Gastroesophageal sphincter (tissue), 4 donors: ENCODE results near the gene MAML2. TPM values are rescaled to one million over a fixed set of nuclear protein-coding genes. Genes with fewer than 3 reads are reported as not detected.

Experiments used
- ATAC-seq: fragments of 150-250 bp; one replicate; pipeline ENCODE4 v1.9.1; 2016; ENCODE audit warnings: mild to moderate bottlenecking, moderate library complexity
- H3K27ac ChIP-seq, 4 donors: fragments of 200-600 bp; sonication (generic) in 3 of 4; 1 replicate in 3 of 4; 2 replicates in 1 of 4; pipeline ENCODE4 v1.5.1; 2016 to 2019
- H3K27me3 ChIP-seq: fragments of 200-600 bp; sonication (generic); one replicate; pipeline ENCODE4 v1.5.1; 2019
- H3K36me3 ChIP-seq, 2 donors: fragments of 200-600 bp; sonication (generic); one replicate each; pipeline ENCODE4 v1.5.1; 2019; ENCODE audit warnings: control low read depth in 1 of 2
- H3K4me1 ChIP-seq, 3 donors: fragments of 200-600 bp; sonication (generic); 1 replicate in 2 of 3; 2 replicates in 1 of 3; pipeline ENCODE4 v1.5.1; 2016 to 2019; ENCODE audit warnings: control low read depth in 2 of 3
- H3K4me3 ChIP-seq, 2 donors: fragments of 200-600 bp; sonication (generic); one replicate each; pipeline ENCODE4 v1.5.1; 2019; ENCODE audit warnings: mild to moderate bottlenecking in 1 of 2, moderate library complexity in 1 of 2
- H3K9me3 ChIP-seq, 3 donors: fragments of 200-600 bp; sonication (generic); one replicate each; pipeline ENCODE4 v1.5.1; 2017 to 2019; ENCODE audit warnings: control low read depth in 2 of 3
- EP300 ChIP-seq: sonication (generic); formaldehyde crosslinking; IDR thresholded peaks from one replicate; pipeline ENCODE4 v1.6.1; 2017; ENCODE audit warnings: antibody characterized with exemption, mild to moderate bottlenecking
- POLR2A ChIP-seq, 2 donors: fragments of 450-650 bp; IDR thresholded peaks; one replicate each; pipeline ENCODE4 v1.6.1; 2017; ENCODE audit warnings: antibody characterized with exemption in 2 of 2, mild to moderate bottlenecking in 2 of 2, moderate library complexity in 1 of 2
- POLR2AphosphoS5 ChIP-seq: sonication (generic); formaldehyde crosslinking; IDR thresholded peaks from one replicate; pipeline ENCODE4 v1.6.1; 2017; ENCODE audit warnings: antibody characterized with exemption
- WGBS, 2 donors: methylation state at CpG; one replicate each; pipeline ENCODE4 v1.1.5; 2018; ENCODE audit warnings: low coverage in 1 of 2; 5-methylcytosine and 5-hydroxymethylcytosine counted together
- total RNA-seq, 4 donors: library from RNA; depleted of rRNA; stranded (reverse); fragments of >200 nt; gene quantifications; one replicate each; pipeline ENCODE4 v1.1.0, GENCODE V29; 2016
- TF ChIP-seq, protein P1 (sequence below), 4 experiments: fragments of 200-600 bp in 2 of 4; fragments of 450-650 bp in 2 of 4; sonication (generic) in 1 of 4; IDR thresholded peaks; one replicate each; pipeline ENCODE4 v1.5.1; 2017 to 2019; ENCODE audit warnings: antibody characterized with exemption in 4 of 4, mild to moderate bottlenecking in 2 of 4, moderate library complexity in 2 of 4

The MAML2 gene
- total RNA-seq, 4 donors from 2014 or later: 15.8 to 31.8 (median 23.7) TPM

DNA sequence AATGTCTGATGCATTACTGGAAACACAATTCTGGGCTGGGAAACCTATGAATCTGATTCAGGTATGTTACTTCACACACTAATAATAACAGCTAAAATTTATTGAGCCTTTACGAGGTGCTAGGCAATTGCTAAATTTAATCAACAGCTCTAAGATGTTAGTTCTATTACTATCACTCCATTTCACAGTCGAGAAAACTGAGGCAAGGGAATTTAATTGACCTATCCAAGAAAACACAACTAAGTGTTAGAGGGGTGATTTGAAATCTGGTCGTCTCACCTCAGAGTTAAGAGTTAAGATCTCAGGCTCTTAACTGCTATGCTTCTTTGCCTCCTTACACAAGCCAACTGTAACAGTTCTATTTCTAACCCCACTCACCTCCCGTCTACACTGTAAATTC, 8.8 kb downstream of the MAML2 start:
- Histone ChIP-seq H3K27me3 (no peaks in the 10 kb centered on the region), H3K4me3 (no peak overlapping the region), H3K27ac (no peak overlapping the region), H3K9me3 (no peaks in the 10 kb centered on the region), H3K36me3 (no peaks in the 10 kb centered on the region), H3K4me1 (peaks cover 10 to 69% (median 21%) of the 10 kb centered on the region in 3 donors)
- WGBS, 2 donors: 88 to 100% methylated on average over 3 to 4 of the region's 4 CpGs
- no peak for ATAC-seq
- TF ChIP-seq, protein P1, sequence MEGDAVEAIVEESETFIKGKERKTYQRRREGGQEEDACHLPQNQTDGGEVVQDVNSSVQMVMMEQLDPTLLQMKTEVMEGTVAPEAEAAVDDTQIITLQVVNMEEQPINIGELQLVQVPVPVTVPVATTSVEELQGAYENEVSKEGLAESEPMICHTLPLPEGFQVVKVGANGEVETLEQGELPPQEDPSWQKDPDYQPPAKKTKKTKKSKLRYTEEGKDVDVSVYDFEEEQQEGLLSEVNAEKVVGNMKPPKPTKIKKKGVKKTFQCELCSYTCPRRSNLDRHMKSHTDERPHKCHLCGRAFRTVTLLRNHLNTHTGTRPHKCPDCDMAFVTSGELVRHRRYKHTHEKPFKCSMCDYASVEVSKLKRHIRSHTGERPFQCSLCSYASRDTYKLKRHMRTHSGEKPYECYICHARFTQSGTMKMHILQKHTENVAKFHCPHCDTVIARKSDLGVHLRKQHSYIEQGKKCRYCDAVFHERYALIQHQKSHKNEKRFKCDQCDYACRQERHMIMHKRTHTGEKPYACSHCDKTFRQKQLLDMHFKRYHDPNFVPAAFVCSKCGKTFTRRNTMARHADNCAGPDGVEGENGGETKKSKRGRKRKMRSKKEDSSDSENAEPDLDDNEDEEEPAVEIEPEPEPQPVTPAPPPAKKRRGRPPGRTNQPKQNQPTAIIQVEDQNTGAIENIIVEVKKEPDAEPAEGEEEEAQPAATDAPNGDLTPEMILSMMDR (IDR thresholded peaks at IDR 0.05): no peak
- TF ChIP-seq POLR2AphosphoS5 (no peak), EP300 (no peak), POLR2A (IDR thresholded peaks at IDR 0.05) (no peak)

DNA sequence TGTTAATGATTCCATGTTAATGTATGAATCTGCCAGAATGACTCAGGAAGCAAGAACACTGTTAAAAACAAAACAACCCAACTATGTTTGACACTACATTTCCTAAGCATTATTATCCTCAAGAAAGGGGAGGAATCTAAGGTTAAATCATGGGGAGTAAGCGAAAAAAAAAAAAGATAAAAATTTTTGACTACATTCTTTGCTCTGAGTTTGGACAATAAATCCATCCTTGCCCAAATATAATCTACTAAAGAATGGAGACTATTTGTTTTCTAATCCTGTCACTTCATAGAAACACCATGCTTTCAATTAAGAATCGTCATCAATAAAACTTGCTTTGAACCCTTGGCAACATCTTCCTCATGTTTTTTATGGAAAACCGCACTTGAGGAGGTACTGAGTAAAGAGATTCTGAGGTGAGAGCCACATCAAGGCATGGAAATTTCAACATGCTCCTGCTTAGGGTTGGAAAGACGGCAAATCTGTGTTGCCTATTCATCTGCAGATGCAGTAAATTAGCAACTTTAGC, 9.7 kb downstream of the MAML2 start:
- Histone ChIP-seq H3K4me1 (peaks cover 7 to 66% (median 19%) of the 10 kb centered on the region in 3 donors), H3K36me3 (no peaks in the 10 kb centered on the region), H3K27ac (no peak overlapping the region), H3K9me3 (no peaks in the 10 kb centered on the region), H3K4me3 (no peak overlapping the region), H3K27me3 (no peaks in the 10 kb centered on the region)
- TF ChIP-seq POLR2AphosphoS5 (no peak), EP300 (no peak), POLR2A (IDR thresholded peaks at IDR 0.05) (no peak)
- TF ChIP-seq, protein P1 (IDR thresholded peaks at IDR 0.05): no peak
- WGBS, 2 donors: 80 to 85% methylated on average over 4 of the region's 4 CpGs
- no peak for ATAC-seq

DNA sequence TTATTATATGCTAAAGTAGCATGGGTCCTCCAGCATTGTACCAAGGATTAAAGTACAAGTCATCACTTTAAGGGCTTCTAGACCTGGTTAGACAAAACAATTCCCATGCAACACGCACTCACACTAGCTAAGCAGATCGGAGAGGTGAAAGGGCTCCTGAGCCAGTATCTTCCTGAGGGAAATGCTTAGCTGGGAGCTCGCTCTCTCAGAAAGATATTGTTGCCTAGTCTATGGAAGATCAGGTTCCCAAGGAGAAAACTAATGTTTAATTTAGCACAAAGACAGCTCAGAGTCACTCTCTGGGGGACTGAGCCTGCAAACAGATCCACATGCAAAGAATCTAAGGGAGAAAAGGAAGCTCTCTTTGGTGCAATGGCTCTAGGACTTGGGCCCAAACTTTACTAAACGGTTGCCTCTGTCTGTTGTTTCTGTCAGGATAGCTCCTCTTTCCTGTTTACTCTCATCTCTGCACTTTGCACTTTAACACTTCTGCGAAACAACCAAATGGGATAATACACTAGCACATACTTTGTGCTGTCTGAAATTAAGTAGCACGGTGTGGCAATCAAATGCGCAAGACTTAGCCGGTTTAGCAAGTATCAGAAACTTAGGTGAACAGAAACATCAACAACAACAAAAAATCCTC, 10.7 kb downstream of the MAML2 start:
- no peaks in the 10 kb centered on the region for H3K36me3 ChIP-seq
- peaks cover 7 to 56% (median 12%) of the 10 kb centered on the region in 3 donors for H3K4me1 ChIP-seq
- no peaks in the 10 kb centered on the region for H3K9me3 ChIP-seq
- 70 to 76% methylated on average over 8 of the region's 8 CpGs for WGBS, 2 donors
- H3K4me3 ChIP-seq: no peak overlapping the region
- no peak overlapping the region for H3K27ac ChIP-seq
- TF ChIP-seq POLR2AphosphoS5: no peak
- TF ChIP-seq EP300: no peak
- TF ChIP-seq, protein P1 (IDR thresholded peaks at IDR 0.05): no peak
- TF ChIP-seq POLR2A (IDR thresholded peaks at IDR 0.05): no peak
- no peak for ATAC-seq
- H3K27me3 ChIP-seq: no peaks in the 10 kb centered on the region

DNA sequence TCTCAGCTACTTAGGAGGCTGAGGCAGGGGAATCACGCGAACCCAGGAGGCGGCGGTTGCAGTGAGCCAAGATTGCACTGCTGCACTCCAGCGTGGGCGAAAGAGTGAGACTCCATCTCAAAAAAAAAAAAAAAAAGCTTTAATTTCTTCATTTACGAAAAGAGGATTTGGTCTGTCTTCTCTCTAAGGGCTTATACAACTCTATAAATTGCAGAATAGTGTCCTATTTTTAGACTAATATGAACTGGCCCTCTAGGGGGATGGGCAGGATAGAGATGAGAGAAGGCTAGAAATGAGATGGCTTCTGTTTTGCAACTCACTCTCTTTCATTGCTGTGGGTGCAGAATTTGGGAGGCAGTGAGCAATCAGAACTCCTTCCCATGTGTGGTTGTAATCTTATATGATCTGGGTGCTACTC, 11.3 kb downstream of the MAML2 start:
- Histone ChIP-seq H3K27ac (no peak overlapping the region), H3K4me3 (no peak overlapping the region), H3K27me3 (no peaks in the 10 kb centered on the region), H3K36me3 (no peaks in the 10 kb centered on the region), H3K9me3 (no peaks in the 10 kb centered on the region), H3K4me1 (peaks cover 7 to 50% (median 12%) of the 10 kb centered on the region in 3 donors)
- TF ChIP-seq EP300 (no peak), POLR2AphosphoS5 (no peak), POLR2A (IDR thresholded peaks at IDR 0.05) (no peak)
- TF ChIP-seq, protein P1 (IDR thresholded peaks at IDR 0.05): no peak
- 77 to 83% methylated on average over 7 of the region's 7 CpGs for WGBS, 2 donors
- ATAC-seq: no peak

DNA sequence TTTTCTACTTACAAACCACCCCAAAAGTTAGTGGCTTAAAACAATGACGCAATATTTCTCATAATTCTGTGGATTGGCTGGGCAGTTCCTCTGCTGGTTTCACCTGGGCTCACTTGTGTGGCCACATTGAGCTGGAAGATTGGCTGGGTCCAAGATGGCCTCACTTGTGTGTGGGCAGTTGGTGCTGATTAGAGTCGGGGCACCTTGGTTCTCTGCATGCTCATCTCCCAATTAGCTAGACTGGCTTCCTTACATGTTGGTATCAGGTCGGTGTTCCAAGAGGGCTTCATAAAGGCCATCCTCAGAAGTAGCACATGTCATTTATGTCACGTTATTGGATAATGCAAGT, 12.5 kb downstream of the MAML2 start:
- Histone ChIP-seq H3K9me3 (no peaks in the 10 kb centered on the region), H3K36me3 (no peaks in the 10 kb centered on the region), H3K27me3 (no peaks in the 10 kb centered on the region), H3K4me3 (no peak overlapping the region), H3K4me1 (peaks cover 7 to 55% (median 12%) of the 10 kb centered on the region in 3 donors), H3K27ac (no peak overlapping the region)
- ATAC-seq: no peak
- TF ChIP-seq EP300: no peak
- TF ChIP-seq POLR2AphosphoS5: no peak
- TF ChIP-seq, protein P1 (IDR thresholded peaks at IDR 0.05): no peak
- whole genome bisulfite sequencing, 2 donors: 90 to 100% methylated on average over 1 of the region's 4 CpGs
